ENCODE data around the gene ACAD8. TPM values are rescaled to one million over a fixed set of nuclear protein-coding genes. Genes with fewer than 3 reads are reported as not detected.
A peak's percentile ranks its signal among the peaks of the same experiment; 100 is the strongest.

The ACAD8 gene
- total RNA-seq, 1 donor: 15.2 TPM

GRCh38 chr11:134223121-134223520 is 30.2 kb upstream of the ACAD8 start:
- TF ChIP-seq, protein P1, sequence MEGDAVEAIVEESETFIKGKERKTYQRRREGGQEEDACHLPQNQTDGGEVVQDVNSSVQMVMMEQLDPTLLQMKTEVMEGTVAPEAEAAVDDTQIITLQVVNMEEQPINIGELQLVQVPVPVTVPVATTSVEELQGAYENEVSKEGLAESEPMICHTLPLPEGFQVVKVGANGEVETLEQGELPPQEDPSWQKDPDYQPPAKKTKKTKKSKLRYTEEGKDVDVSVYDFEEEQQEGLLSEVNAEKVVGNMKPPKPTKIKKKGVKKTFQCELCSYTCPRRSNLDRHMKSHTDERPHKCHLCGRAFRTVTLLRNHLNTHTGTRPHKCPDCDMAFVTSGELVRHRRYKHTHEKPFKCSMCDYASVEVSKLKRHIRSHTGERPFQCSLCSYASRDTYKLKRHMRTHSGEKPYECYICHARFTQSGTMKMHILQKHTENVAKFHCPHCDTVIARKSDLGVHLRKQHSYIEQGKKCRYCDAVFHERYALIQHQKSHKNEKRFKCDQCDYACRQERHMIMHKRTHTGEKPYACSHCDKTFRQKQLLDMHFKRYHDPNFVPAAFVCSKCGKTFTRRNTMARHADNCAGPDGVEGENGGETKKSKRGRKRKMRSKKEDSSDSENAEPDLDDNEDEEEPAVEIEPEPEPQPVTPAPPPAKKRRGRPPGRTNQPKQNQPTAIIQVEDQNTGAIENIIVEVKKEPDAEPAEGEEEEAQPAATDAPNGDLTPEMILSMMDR (IDR thresholded peaks at IDR 0.05; ENCODE audit: insufficient read depth, low read length): no peak
- DNase-seq (ENCODE audit: low read depth): no peak
- peak overlapping the region; percentile 76 for H3K4me3 ChIP-seq (ENCODE audit: low read depth, low read length)

DNA sequence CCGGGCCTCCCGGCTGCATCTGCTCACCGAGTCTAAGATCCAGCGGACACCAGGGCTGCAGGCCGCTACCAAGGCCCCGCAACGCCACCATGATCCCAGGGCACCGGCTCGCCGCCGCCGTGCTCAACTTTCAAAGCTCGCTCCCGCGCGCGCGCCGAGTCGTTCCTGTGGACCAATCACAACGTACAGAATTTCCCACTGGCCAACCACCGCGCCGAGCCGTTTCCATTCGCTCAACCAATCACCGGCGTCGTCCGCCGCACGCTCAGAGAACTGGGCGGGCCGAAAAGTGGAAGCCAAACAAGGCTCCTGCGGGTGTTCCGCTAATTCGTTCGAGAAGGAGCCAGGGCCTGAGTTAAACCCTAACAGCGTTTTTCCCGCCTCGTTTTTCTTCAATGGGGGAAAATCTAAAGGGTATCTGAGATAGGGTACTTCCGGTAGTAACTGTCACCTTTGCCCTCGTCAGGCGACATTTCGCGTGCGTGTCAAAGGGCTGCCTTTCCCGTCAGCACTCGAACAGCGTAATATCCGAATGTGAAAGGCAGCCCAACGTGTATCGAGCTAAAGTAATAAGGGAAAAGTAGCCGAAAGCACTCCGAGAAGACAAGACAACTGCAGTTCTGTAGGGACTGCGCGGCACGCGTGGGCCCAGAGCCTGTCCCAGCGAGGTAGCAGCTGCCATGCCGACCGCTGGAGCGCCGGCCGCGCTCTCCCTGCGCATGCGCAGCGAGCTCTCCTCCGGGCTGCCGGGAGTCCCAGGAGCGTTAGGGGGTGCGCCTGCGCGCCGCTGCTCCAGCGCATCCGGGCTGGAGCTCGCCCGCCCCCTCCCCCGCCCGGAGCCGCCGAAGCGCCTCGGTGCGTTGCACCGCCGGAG is 29.3 kb upstream of the ACAD8 start, which contains the start of the genes NCAPD3 and VPS26B:
NCAPD3 (minus strand) TSS at position 132 of the 874 bp plus-strand sequence; CDS start at position 91, 41 bp downstream.
VPS26B (plus strand) TSS at position 836 of the 874 bp plus-strand sequence. CDS start 452 bp downstream, outside the sequence.
- DNase-seq (ENCODE audit: low read depth): peak; percentile 94
- TF ChIP-seq, protein P1 (IDR thresholded peaks at IDR 0.05; ENCODE audit: insufficient read depth, low read length): no peak
- H3K4me3 ChIP-seq (ENCODE audit: low read depth, low read length): peak within 1 kb of the TSS; percentile 85

DNA sequence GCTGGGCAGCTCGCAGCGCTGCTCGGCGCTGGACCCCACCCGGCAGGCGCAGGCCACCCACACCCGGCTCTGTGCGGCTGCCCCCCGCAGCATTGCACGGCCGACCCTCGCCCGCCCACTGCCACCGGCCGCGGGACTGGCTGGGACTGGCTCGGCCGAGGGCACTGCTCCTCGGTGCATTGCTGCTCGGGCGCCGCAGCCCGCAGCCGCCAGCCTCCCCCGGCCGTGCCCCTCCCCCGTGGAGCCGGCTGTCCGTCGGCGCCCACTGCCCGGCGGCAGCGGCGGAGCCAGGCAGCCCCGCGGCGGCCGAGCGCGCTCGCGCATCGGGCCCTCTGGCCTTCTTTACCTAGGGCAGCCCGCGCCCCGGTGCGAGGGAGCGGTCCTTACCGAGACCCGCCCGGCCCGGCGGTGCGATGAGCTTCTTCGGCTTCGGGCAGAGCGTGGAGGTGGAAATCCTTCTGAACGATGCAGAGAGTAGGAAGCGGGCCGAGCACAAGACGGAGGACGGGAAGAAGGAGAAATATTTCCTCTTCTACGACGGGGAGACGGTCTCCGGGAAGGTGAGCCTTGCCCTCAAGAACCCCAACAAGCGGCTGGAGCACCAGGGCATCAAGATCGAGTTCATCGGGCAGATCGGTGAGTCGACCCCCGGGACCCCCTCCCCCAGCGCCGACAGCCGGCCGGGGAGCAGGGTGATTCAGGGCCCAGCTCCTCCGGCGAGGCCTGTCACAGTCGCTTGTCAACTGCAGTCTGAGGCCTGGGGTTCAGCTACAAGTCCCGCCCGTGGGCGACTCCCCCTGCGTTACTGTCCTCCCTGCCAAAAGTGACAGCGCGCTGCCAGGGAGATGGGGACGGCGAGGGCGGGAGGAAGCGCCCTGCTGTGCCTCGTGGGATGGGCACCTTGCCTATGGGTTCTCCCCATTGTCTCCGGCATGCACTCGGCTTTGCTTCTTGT is 28.4 kb upstream of the ACAD8 start:
- TF ChIP-seq, protein P1 (IDR thresholded peaks at IDR 0.05; ENCODE audit: insufficient read depth, low read length): no peak
- DNase-seq (ENCODE audit: low read depth): no peak
- peak overlapping the region; percentile 85 for H3K4me3 ChIP-seq (ENCODE audit: low read depth, low read length)

DNA sequence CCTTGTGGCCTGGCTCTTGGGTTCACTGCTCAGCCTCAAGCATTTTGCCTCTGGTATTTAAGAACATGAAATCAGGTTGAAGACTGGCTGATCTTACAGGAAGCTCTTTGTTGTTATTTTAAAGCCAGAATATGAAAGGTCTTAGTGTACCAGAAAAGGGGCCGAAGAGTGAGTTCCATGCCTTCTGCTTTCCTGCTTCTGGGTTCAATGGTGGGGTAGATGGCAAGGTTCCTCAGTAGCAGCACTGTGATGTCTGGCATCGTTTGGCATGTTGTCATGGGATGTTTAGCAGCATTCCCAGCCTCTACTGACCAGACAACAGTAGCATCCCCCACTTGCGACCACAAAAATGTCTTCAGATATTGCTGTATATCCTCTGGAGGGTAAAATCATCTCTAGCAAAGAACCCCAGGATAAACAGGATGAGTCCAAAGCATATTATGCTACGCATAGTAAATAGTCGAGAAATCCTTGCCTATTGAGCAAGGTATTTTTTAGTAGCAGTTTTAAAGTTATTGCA is 26.5 kb upstream of the ACAD8 start:
- TF ChIP-seq, protein P1 (IDR thresholded peaks at IDR 0.05; ENCODE audit: insufficient read depth, low read length): no peak
- peak overlapping the region; percentile 36 for H3K4me3 ChIP-seq (ENCODE audit: low read depth, low read length)
- DNase-seq (ENCODE audit: low read depth): no peak

- H3K4me3 ChIP-seq (ENCODE audit: low read depth, low read length): no peak overlapping the region
- DNase-seq (ENCODE audit: low read depth): no peak
- TF ChIP-seq, protein P1 (IDR thresholded peaks at IDR 0.05; ENCODE audit: insufficient read depth, low read length): no peak
Measured at GRCh38 chr11:134228625-134229024, 24.7 kb upstream of the ACAD8 start.

DNA sequence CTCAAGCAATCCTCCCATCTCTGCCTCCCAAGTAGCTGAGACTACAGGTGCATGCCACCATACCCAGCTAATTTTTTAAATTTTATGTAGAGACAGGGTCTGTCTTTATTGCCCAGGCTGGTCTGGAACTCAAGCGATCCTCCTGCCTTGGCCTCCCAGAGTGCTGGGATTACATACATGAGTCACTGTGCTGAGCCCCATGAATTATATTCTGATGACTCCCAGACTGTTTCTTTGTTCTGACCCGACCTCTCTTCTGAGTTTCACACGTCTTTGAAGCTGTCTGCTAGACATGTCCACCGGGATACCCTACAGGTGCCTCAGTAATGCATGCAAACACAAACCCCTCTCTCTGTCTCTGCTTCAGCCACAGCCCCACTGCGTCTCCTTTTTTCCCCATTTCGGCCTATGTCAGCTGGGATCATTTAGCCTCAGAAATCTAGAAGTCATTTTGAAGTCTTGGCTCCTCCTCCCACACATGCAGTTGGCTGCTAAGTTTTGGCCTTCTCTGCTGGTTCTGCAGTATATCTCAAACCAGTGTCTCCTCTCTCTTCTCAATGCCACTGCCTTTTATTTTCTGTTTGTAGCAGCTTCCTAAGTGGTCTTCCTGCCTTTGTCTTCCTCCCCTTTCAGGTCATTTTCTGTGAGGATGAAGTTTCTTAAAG is 24.1 kb upstream of the ACAD8 start:
- no peak for DNase-seq (ENCODE audit: low read depth)
- TF ChIP-seq, protein P1 (IDR thresholded peaks at IDR 0.05; ENCODE audit: insufficient read depth, low read length): no peak
- H3K4me3 ChIP-seq (ENCODE audit: low read depth, low read length): no peak overlapping the region
